Caco-2 (cell line): ENCODE measurements around the gene CXCR5. TPM values are rescaled to one million over a fixed set of nuclear protein-coding genes. Genes with fewer than 3 reads are reported as not detected.

Experiments
- BruUV-seq: library from RNA; stranded (reverse); fragments of 400-500 nt; replicated peaks from 2 replicates; lab custom pipeline; 2021; lab: Mats Ljungman, UMichigan
- CTCF ChIA-PET: fragments of 300-600 bp; sonication (Branson Sonifier 250); formaldehyde crosslinking; loops from one replicate; lab custom pipeline; 2022; ENCODE audit warnings: antibody characterized with exemption; lab: Charles Lee
- POLR2A ChIA-PET: fragments of 300-600 bp; sonication (Branson Sonifier 250); formaldehyde crosslinking; loops from one replicate; lab custom pipeline; 2022; ENCODE audit warnings: antibody characterized with exemption; lab: Charles Lee
- DNase-seq, 2 experiments: peaks; one replicate each; pipeline versions ENCODE4 v3.0.0 to v3.0.0-alpha.2; 2020 to 2022
- H3K27me3 ChIP-seq: replicated peaks from 2 replicates; pipeline ENCODE4 v1.6.0; 2011; ENCODE audit warnings: low read length; ENCODE audit not compliant: control insufficient read depth, insufficient read depth
- H3K36me3 ChIP-seq: 2 replicates; pipeline ENCODE4 v1.5.1; 2011; ENCODE audit warnings: low read length; ENCODE audit not compliant: control insufficient read depth, insufficient read depth
- H3K4me1 ChIP-seq: fragments of 250-450 bp; sonication (Bioruptor Pico); 2 replicates; pipeline ENCODE4 v1.5.1; 2020; ENCODE audit warnings: mild to moderate bottlenecking
- H3K4me3 ChIP-seq: 2 replicates; pipeline ENCODE4 v1.5.1; 2011; ENCODE audit warnings: low read depth, mild to moderate bottlenecking, control low read depth, low read length
- H3K9me3 ChIP-seq: fragments of 250-450 bp; sonication (Bioruptor Pico); 2 replicates; pipeline ENCODE4 v1.5.1; 2020; ENCODE audit warnings: mild to moderate bottlenecking, moderate library complexity
- H3K27ac Mint-ChIP-seq: one replicate; pipeline ENCODE4 v1.8.0; 2022; ENCODE audit warnings: mixed read lengths; ENCODE audit not compliant: unreplicated experiment
- H3K27me3 Mint-ChIP-seq: one replicate; pipeline ENCODE4 v1.8.0; 2022; ENCODE audit warnings: mixed read lengths; ENCODE audit not compliant: insufficient read depth, unreplicated experiment
- H3K36me3 Mint-ChIP-seq: one replicate; pipeline ENCODE4 v1.8.0; 2022; ENCODE audit warnings: mild to moderate bottlenecking, mixed read lengths; ENCODE audit not compliant: insufficient read depth, unreplicated experiment
- H3K4me1 Mint-ChIP-seq: one replicate; pipeline ENCODE4 v1.8.0; 2022; ENCODE audit warnings: low read depth, mixed read lengths; ENCODE audit not compliant: unreplicated experiment
- H3K4me3 Mint-ChIP-seq: one replicate; pipeline ENCODE4 v1.8.0; 2022; ENCODE audit warnings: mild to moderate bottlenecking, moderate library complexity, mixed read lengths; ENCODE audit not compliant: unreplicated experiment
- H3K9me3 Mint-ChIP-seq: one replicate; pipeline ENCODE4 v1.8.0; 2022; ENCODE audit warnings: mixed read lengths; ENCODE audit not compliant: unreplicated experiment
- CTCF ChIP-seq, 2 experiments: fragments of 200-600 bp in 1 of 2; IDR thresholded peaks; 1 replicate in 1 of 2; 2 replicates in 1 of 2; pipeline versions ENCODE4 v1.5.1 to v1.8.0; 2011 to 2022; ENCODE audit warnings: antibody characterized with exemption in 1 of 2, control low read depth in 1 of 2, inconsistent platforms in 1 of 2, low read depth in 1 of 2, low read length in 1 of 2, mild to moderate bottlenecking in 1 of 2, moderate library complexity in 1 of 2; ENCODE audit not compliant: insufficient read depth in 1 of 2, severe bottlenecking in 1 of 2, unreplicated experiment in 1 of 2
- intact Hi-C: fragments of 100-400 bp; cut with micrococcal nuclease; formaldehyde crosslinking; loops from one replicate; pipeline ENCODE4 v1.10.0; 2022; ENCODE audit not compliant: unreplicated experiment
- microRNA-seq: library from miRNA; unstranded; fragments of <30 nt; microRNA quantifications from one replicate; pipeline ENCODE4 v1.2.0, GENCODE V29; 2022
- total RNA-seq: library from RNA; stranded (reverse); gene quantifications from 2 replicates; pipeline ENCODE4 v1.2.3, GENCODE V29; 2022

CXCR5 gene
- total RNA-seq, 1 experiment from 2014 or later, result not detected

- peaks cover 6% of the 10 kb centered on the region for H3K4me1 Mint-ChIP-seq
- CTCF ChIA-PET, result interaction anchor here (0.8 to 1.0 kb wide), 3 partner anchors 10 to 29 kb away, joined by 3 to 7 read pairs (median 3); partner anchors contain the start of gene BCL9L
Observed at GRCh38 chr11:118939953-118940598, 56.4 kb downstream of the CXCR5 start.

GRCh38 chr11:118947091-118947490 is 63.4 kb downstream of the CXCR5 start:
- no peak overlapping the region for H3K4me3 ChIP-seq
- ChIA-PET CTCF (no interaction called here), POLR2A (no interaction called here)
- peaks cover 13% of the 10 kb centered on the region for H3K27me3 Mint-ChIP-seq
- H3K9me3 Mint-ChIP-seq, result no peaks in the 10 kb centered on the region
- H3K27me3 ChIP-seq, result no peaks in the 10 kb centered on the region; the same call in 1 of the 2 replicates
- no peak overlapping the region for H3K27ac Mint-ChIP-seq
- H3K36me3 ChIP-seq, result no peaks in the 10 kb centered on the region
- H3K9me3 ChIP-seq, result no peaks in the 10 kb centered on the region
- TF ChIP-seq CTCF (IDR thresholded peaks at IDR 0.05; ENCODE audit: insufficient read depth in 1 of 2, low read depth in 1 of 2, low read length in 1 of 2, severe bottlenecking in 1 of 2, unreplicated experiment in 1 of 2), result no peak
- DNase-seq, result no peak
- BruUV-seq, result no TSS peak
- intact Hi-C loops, result no loop called here
- H3K4me3 Mint-ChIP-seq, result no peak overlapping the region
- H3K4me1 Mint-ChIP-seq, result no peaks in the 10 kb centered on the region
- no peaks in the 10 kb centered on the region for H3K36me3 Mint-ChIP-seq
- no peaks in the 10 kb centered on the region for H3K4me1 ChIP-seq

More at GRCh38 chr11:118939953-118940598, 56.4 kb downstream of the CXCR5 start:
- H3K27ac Mint-ChIP-seq, result no peak overlapping the region
- H3K36me3 Mint-ChIP-seq, result no peaks in the 10 kb centered on the region
- no peaks in the 10 kb centered on the region for H3K27me3 ChIP-seq
- DNase-seq, result no peak
- H3K4me3 Mint-ChIP-seq, result no peak overlapping the region
- H3K4me3 ChIP-seq, result no peak overlapping the region
- H3K27me3 Mint-ChIP-seq, result no peaks in the 10 kb centered on the region
- no peaks in the 10 kb centered on the region for H3K36me3 ChIP-seq
- POLR2A ChIA-PET, result interaction anchor here (0.5 kb wide), 1 partner anchor 29 kb away, joined by 3 read pairs; no protein-coding TSS in a partner anchor
- no TSS peak for BruUV-seq
- no peak for TF ChIP-seq CTCF (IDR thresholded peaks at IDR 0.05; ENCODE audit: insufficient read depth in 1 of 2, low read depth in 1 of 2, low read length in 1 of 2, severe bottlenecking in 1 of 2, unreplicated experiment in 1 of 2)
- intact Hi-C loops, result no loop called here
- H3K4me1 ChIP-seq, result peaks cover 9% of the 10 kb centered on the region; the same call in 1 of the 2 replicates
- no peaks in the 10 kb centered on the region for H3K9me3 Mint-ChIP-seq
- H3K9me3 ChIP-seq, result no peaks in the 10 kb centered on the region

Small RNA genes within 50 kb of the gene (microRNA-seq; reads per million reads assigned to microRNA genes)
- 1.5 reads per million for gene MIR4492

Other genes starting within 250 kb of the CXCR5 start
- not detected in 2 replicates for gene TREH, start 204.2 kb upstream of the CXCR5 start, total RNA-seq
- gene DDX6, start 92.7 kb upstream of the CXCR5 start, total RNA-seq, result 131 and 135 TPM in 2 replicates
- gene BCL9L, start 42.0 kb downstream of the CXCR5 start, total RNA-seq, result 186 and 203 TPM in 2 replicates
- 1.8 and 3.5 TPM in 2 replicates for gene UPK2, start 72.4 kb downstream of the CXCR5 start, total RNA-seq
- gene FOXR1, start 87.9 kb downstream of the CXCR5 start, total RNA-seq, result not detected in 2 replicates
- 185 and 194 TPM in 2 replicates for gene CENATAC, start 114.2 kb downstream of the CXCR5 start, total RNA-seq
- gene RPS25, start 134.5 kb downstream of the CXCR5 start, total RNA-seq, result 1,811 and 1,967 TPM in 2 replicates
- gene TRAPPC4, start 134.9 kb downstream of the CXCR5 start, total RNA-seq, result 118 and 126 TPM in 2 replicates
- gene SLC37A4, start 147.0 kb downstream of the CXCR5 start, total RNA-seq, result 97.8 and 108 TPM in 2 replicates
- 306 and 366 TPM in 2 replicates for gene HYOU1, start 173.3 kb downstream of the CXCR5 start, total RNA-seq
- gene VPS11, start 183.9 kb downstream of the CXCR5 start, total RNA-seq, result 43.2 and 47.7 TPM in 2 replicates
- 94.9 and 95.7 TPM in 2 replicates for gene HMBS, start 201.0 kb downstream of the CXCR5 start, total RNA-seq
- gene DPAGT1, start 218.0 kb downstream of the CXCR5 start, total RNA-seq, result 117 and 119 TPM in 2 replicates
- gene C2CD2L, start 223.5 kb downstream of the CXCR5 start, total RNA-seq, result 14.7 and 15.4 TPM in 2 replicates
- 61.6 and 65.2 TPM in 2 replicates for gene HINFP, start 237.7 kb downstream of the CXCR5 start, total RNA-seq